WTC11 (cell line): ENCODE data around the gene CYBB. TPM values are rescaled to one million over a fixed set of nuclear protein-coding genes. Genes with fewer than 3 reads are reported as not detected.

Experiments
- ATAC-seq: fragments of 200-7000 bp; cut with Tn5 transposase; 2 replicates; pipeline ENCODE4 v1.10.0; 2021; ENCODE audit warnings: mild to moderate bottlenecking, moderate library complexity
- CTCF ChIA-PET: fragments of 300-600 bp; sonication (Branson Sonifier 250); formaldehyde crosslinking; loops from one replicate; lab custom pipeline; 2021; ENCODE audit warnings: antibody characterized with exemption; lab: Charles Lee
- POLR2A ChIA-PET: fragments of 350-600 bp; sonication (Branson Sonifier 250); formaldehyde crosslinking; loops from one replicate; lab custom pipeline; 2021; ENCODE audit warnings: antibody characterized with exemption; lab: Charles Lee
- DNase-seq: peaks from one replicate; pipeline ENCODE4 v3.0.0; 2021; ENCODE audit warnings: low spot score
- H3K27ac Mint-ChIP-seq: 2 replicates; pipeline ENCODE4 v1.8.0; 2021; ENCODE audit warnings: mixed read lengths
- H3K27me3 Mint-ChIP-seq: 2 replicates; pipeline ENCODE4 v1.8.0; 2021; ENCODE audit warnings: low read depth, mild to moderate bottlenecking, moderate library complexity, mixed read lengths
- H3K36me3 Mint-ChIP-seq: 2 replicates; pipeline ENCODE4 v1.8.0; 2021; ENCODE audit warnings: mixed read lengths
- H3K4me1 Mint-ChIP-seq: 2 replicates; pipeline ENCODE4 v1.8.0; 2022; ENCODE audit warnings: mixed read lengths
- H3K4me3 Mint-ChIP-seq: 2 replicates; pipeline ENCODE4 v1.8.0; 2021; ENCODE audit warnings: mild to moderate bottlenecking, moderate library complexity, mixed read lengths
- H3K9me3 Mint-ChIP-seq: 2 replicates; pipeline ENCODE4 v1.8.0; 2021; ENCODE audit warnings: mixed read lengths
- AFF4 ChIP-seq: sonication (generic); formaldehyde crosslinking; IDR thresholded peaks from 2 replicates; pipeline ENCODE4 v1.8.1; 2023; ENCODE audit warnings: mild to moderate bottlenecking, missing genetic modification reagents, borderline replicate concordance
- ATF6 ChIP-seq: sonication (generic); formaldehyde crosslinking; IDR thresholded peaks from 2 replicates; pipeline ENCODE4 v1.8.1; 2023; ENCODE audit warnings: mild to moderate bottlenecking, missing genetic modification reagents
- CBFB ChIP-seq: sonication (generic); formaldehyde crosslinking; IDR thresholded peaks from 2 replicates; pipeline ENCODE4 v1.8.1; 2022; ENCODE audit warnings: mild to moderate bottlenecking, low read depth, missing genetic modification reagents
- CREB1 ChIP-seq: sonication (generic); formaldehyde crosslinking; IDR thresholded peaks from 2 replicates; pipeline ENCODE4 v1.8.0; 2023; ENCODE audit warnings: mild to moderate bottlenecking, missing genetic modification reagents
- ELF4 ChIP-seq: sonication (generic); formaldehyde crosslinking; IDR thresholded peaks from 2 replicates; pipeline ENCODE4 v1.8.1; 2022; ENCODE audit warnings: low read depth, mild to moderate bottlenecking, moderate library complexity, missing genetic modification reagents
- ERG ChIP-seq: fragments of 250-450 bp; sonication (Bioruptor Pico); IDR thresholded peaks from 2 replicates; pipeline ENCODE4 v1.8.0; 2021; ENCODE audit warnings: mild to moderate bottlenecking
- GABPB1 ChIP-seq: sonication (generic); formaldehyde crosslinking; IDR thresholded peaks from 2 replicates; pipeline ENCODE4 v1.8.1; 2023; ENCODE audit warnings: mild to moderate bottlenecking, missing genetic modification reagents
- HMGA2 ChIP-seq: fragments of 250-450 bp; sonication (Bioruptor Pico); IDR thresholded peaks from 2 replicates; pipeline ENCODE4 v1.4.0; 2021; ENCODE audit warnings: mild to moderate bottlenecking, moderate library complexity
- IRF2 ChIP-seq: sonication (generic); formaldehyde crosslinking; IDR thresholded peaks from 2 replicates; pipeline ENCODE4 v1.8.0; 2022; ENCODE audit warnings: low read depth, missing genetic modification reagents, borderline replicate concordance
- PRRX2 ChIP-seq: fragments of 250-450 bp; sonication (Bioruptor Pico); IDR thresholded peaks from 2 replicates; pipeline ENCODE4 v1.8.0; 2021; ENCODE audit warnings: mild to moderate bottlenecking
- SP1 ChIP-seq: sonication (generic); formaldehyde crosslinking; conservative IDR thresholded peaks from 2 replicates; pipeline ENCODE4 v1.8.1; 2022; ENCODE audit warnings: missing genetic modification reagents
- TEAD4 ChIP-seq: sonication (generic); formaldehyde crosslinking; IDR thresholded peaks from 2 replicates; pipeline ENCODE4 v1.8.0; 2022; ENCODE audit warnings: mild to moderate bottlenecking, missing genetic modification reagents
- TP53 ChIP-seq: sonication (generic); formaldehyde crosslinking; IDR thresholded peaks from 2 replicates; pipeline ENCODE4 v1.8.1; 2023; ENCODE audit warnings: mild to moderate bottlenecking, missing genetic modification reagents
- ZNF138 ChIP-seq: sonication (generic); formaldehyde crosslinking; conservative IDR thresholded peaks from 2 replicates; pipeline ENCODE4 v1.8.1; 2022; ENCODE audit warnings: mild to moderate bottlenecking, moderate library complexity, missing genetic modification reagents
- ZNF263 ChIP-seq: sonication (generic); formaldehyde crosslinking; IDR thresholded peaks from 2 replicates; pipeline ENCODE4 v1.8.1; 2022; ENCODE audit warnings: low read depth, mild to moderate bottlenecking, moderate library complexity, missing genetic modification reagents
- ZNF317 ChIP-seq: sonication (generic); formaldehyde crosslinking; IDR thresholded peaks from 2 replicates; pipeline ENCODE4 v1.8.1; 2023; ENCODE audit warnings: low read depth, mild to moderate bottlenecking, moderate library complexity, missing genetic modification reagents, borderline replicate concordance
- ZNF532 ChIP-seq: fragments of 250-450 bp; sonication (Bioruptor Pico); IDR thresholded peaks from 2 replicates; pipeline ENCODE4 v1.9.0; 2021; ENCODE audit warnings: mild to moderate bottlenecking, borderline replicate concordance
- ZNF671 ChIP-seq: fragments of 250-450 bp; sonication (Bioruptor Pico); IDR thresholded peaks from 2 replicates; pipeline ENCODE4 v1.8.0; 2021; ENCODE audit warnings: mild to moderate bottlenecking
- ZSCAN18 ChIP-seq: fragments of 250-450 bp; sonication (Bioruptor Pico); IDR thresholded peaks from 2 replicates; pipeline ENCODE4 v2.1.2; 2022; ENCODE audit warnings: mild to moderate bottlenecking, moderate library complexity
- total RNA-seq: library from RNA; stranded (reverse); gene quantifications from 3 replicates; pipeline ENCODE4 v1.2.3, GENCODE V29; 2021
- TF ChIP-seq, protein P1 (sequence below): fragments of 200-600 bp; IDR thresholded peaks from 2 replicates; pipeline ENCODE4 v1.8.0; 2022; ENCODE audit warnings: antibody characterized with exemption

Gene CYBB
- total RNA-seq, 1 experiment from 2014 or later, result 0.22 TPM

- TF ChIP-seq ZSCAN18 (no peak), TP53 (CRISPR knock-in tag) (no peak), ERG (CRISPR knock-in tag) (no peak), TEAD4 (no peak), ZNF532 (CRISPR knock-in tag) (no peak)
Measured at GRCh38 chrX:37854748-37855147, 74.9 kb downstream of the CYBB start (continued).

GRCh38 chrX:37860721-37861120 lies 80.9 kb downstream of the CYBB start:
- no peaks in the 10 kb centered on the region for H3K4me1 Mint-ChIP-seq
- no peak for DNase-seq
- CTCF ChIA-PET, result no interaction called here
- no peak for TF ChIP-seq ZNF317 (CRISPR knock-in tag)
- TF ChIP-seq, protein P1, sequence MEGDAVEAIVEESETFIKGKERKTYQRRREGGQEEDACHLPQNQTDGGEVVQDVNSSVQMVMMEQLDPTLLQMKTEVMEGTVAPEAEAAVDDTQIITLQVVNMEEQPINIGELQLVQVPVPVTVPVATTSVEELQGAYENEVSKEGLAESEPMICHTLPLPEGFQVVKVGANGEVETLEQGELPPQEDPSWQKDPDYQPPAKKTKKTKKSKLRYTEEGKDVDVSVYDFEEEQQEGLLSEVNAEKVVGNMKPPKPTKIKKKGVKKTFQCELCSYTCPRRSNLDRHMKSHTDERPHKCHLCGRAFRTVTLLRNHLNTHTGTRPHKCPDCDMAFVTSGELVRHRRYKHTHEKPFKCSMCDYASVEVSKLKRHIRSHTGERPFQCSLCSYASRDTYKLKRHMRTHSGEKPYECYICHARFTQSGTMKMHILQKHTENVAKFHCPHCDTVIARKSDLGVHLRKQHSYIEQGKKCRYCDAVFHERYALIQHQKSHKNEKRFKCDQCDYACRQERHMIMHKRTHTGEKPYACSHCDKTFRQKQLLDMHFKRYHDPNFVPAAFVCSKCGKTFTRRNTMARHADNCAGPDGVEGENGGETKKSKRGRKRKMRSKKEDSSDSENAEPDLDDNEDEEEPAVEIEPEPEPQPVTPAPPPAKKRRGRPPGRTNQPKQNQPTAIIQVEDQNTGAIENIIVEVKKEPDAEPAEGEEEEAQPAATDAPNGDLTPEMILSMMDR, result no peak
- no peak for TF ChIP-seq CBFB (CRISPR knock-in tag)
- no peak for TF ChIP-seq AFF4
- TF ChIP-seq PRRX2, result no peak
- no peak for TF ChIP-seq ATF6 (CRISPR knock-in tag)
- TF ChIP-seq GABPB1, result no peak
- TF ChIP-seq TEAD4, result no peak
- no peak for TF ChIP-seq ZNF263 (CRISPR knock-in tag)
- no peak for TF ChIP-seq ZNF138 (CRISPR knock-in tag)
- no peak for TF ChIP-seq IRF2 (CRISPR knock-in tag)
- TF ChIP-seq ZNF671 (CRISPR knock-in tag), result no peak
- no peak for TF ChIP-seq CREB1
- TF ChIP-seq HMGA2, result no peak
- TF ChIP-seq ELF4 (CRISPR knock-in tag), result no peak
- TF ChIP-seq SP1 (CRISPR knock-in tag), result no peak
- TF ChIP-seq, all 79 proteins: peak for 0
- Mint-ChIP-seq H3K9me3 (0 out of 2 replicates have a peak, but pooled peaks cover 5% of the 10 kb centered on the region), H3K4me3 (no peak overlapping the region), H3K36me3 (no peaks in the 10 kb centered on the region; the same call in 1 of the 2 replicates), H3K27me3 (no peaks in the 10 kb centered on the region; the same call in 1 of the 2 replicates), H3K27ac (no peak overlapping the region)
- ATAC-seq, result no peak
- POLR2A ChIA-PET, result no interaction called here
